ENCODE results near the gene CT47C1.
"Not testable (repeated sequence)": the region's sequence is repeated elsewhere in the genome, so short reads cannot be mapped to it uniquely, and the experiment has no call there.

- not testable (repeated sequence) for TF ChIP-seq CTCF, POLR2AphosphoS5, EP300, POLR2A (IDR thresholded peaks at IDR 0.05)
These were observed 46.4 kb upstream of the CT47C1 start for GRCh38 chrX:119026344-119026743.

Measured in gastroesophageal sphincter (tissue), 3 donors.